ENCODE data around the gene RNF227. TPM values are rescaled to one million over a fixed set of nuclear protein-coding genes. Genes with fewer than 3 reads are reported as not detected.

Gene RNF227
- total and polyA plus RNA-seq, 2 of the 13 experiments (the other 11 are each of a cell fraction or from before 2014, with no cell fraction given): 0.20 to 0.79 TPM

- TF ChIP-seq, protein P1, sequence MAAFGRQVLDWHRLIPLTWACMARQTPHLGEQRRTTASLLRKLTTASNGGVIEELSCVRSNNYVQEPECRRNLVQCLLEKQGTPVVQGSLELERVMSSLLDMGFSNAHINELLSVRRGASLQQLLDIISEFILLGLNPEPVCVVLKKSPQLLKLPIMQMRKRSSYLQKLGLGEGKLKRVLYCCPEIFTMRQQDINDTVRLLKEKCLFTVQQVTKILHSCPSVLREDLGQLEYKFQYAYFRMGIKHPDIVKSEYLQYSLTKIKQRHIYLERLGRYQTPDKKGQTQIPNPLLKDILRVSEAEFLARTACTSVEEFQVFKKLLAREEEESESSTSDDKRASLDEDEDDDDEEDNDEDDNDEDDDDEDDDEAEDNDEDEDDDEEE (CRISPR knock-in tag; IDR thresholded peaks at IDR 0.05): no peak
- TF ChIP-seq MIXL1 (CRISPR knock-in tag; IDR thresholded peaks at IDR 0.05) (0 out of 2 replicates have a peak, but pooled peaks have one; percentile 26), ZNF138 (CRISPR knock-in tag; IDR thresholded peaks at IDR 0.05; ENCODE audit: low read depth) (no peak), ZBTB40 (IDR thresholded peaks at IDR 0.05) (no peak), ZBTB40 (CRISPR knock-in tag; IDR thresholded peaks at IDR 0.05) (no peak), ZNF362 (CRISPR knock-in tag; IDR thresholded peaks at IDR 0.05; ENCODE audit: borderline replicate concordance) (peak; percentile 96), ZNF546 (CRISPR knock-in tag; conservative IDR thresholded peaks at IDR 0.05) (no peak), CTCF (CRISPR knock-in tag; IDR thresholded peaks at IDR 0.05) (peak; percentile 83), RBM39 (IDR thresholded peaks at IDR 0.05; ENCODE audit: low read depth, low read length, poor library complexity, severe bottlenecking) (no peak), NCOR1 (IDR thresholded peaks at IDR 0.05; ENCODE audit: borderline replicate concordance, low read length) (no peak), ATF5 (CRISPR knock-in tag; IDR thresholded peaks at IDR 0.05; ENCODE audit: low read depth) (no peak), U2AF1 (optimal IDR thresholded peaks at IDR 0.05; ENCODE audit: low read depth, low read length) (no peak), ZNF749 (CRISPR knock-in tag; IDR thresholded peaks at IDR 0.05; ENCODE audit: borderline replicate concordance) (no peak), ZIK1 (CRISPR knock-in tag; IDR thresholded peaks at IDR 0.05; ENCODE audit: borderline replicate concordance, low read depth) (no peak)
These were observed 3.1 kb downstream of the RNF227 start (continued) for GRCh38 chr17:7912927-7913524.
